DMS79 (cell line): ENCODE results near the gene TGFB2.

Experiments used
- DNase-seq: peaks from one replicate; lab custom pipeline; 2025; lab: John Stamatoyannopoulos, UW

The TGFB2 gene

GRCh38 chr1:218462587-218462986 lies 117.5 kb downstream of the TGFB2 start:
- no peak for DNase-seq

GRCh38 chr1:218463194-218464156 lies 118.3 kb downstream of the TGFB2 start:
- no peak for DNase-seq

GRCh38 chr1:218464871-218465270 lies 119.7 kb downstream of the TGFB2 start:
- no peak for DNase-seq

- DNase-seq = no peak
These were observed 121.3 kb downstream of the TGFB2 start for GRCh38 chr1:218466341-218467010.

DNA sequence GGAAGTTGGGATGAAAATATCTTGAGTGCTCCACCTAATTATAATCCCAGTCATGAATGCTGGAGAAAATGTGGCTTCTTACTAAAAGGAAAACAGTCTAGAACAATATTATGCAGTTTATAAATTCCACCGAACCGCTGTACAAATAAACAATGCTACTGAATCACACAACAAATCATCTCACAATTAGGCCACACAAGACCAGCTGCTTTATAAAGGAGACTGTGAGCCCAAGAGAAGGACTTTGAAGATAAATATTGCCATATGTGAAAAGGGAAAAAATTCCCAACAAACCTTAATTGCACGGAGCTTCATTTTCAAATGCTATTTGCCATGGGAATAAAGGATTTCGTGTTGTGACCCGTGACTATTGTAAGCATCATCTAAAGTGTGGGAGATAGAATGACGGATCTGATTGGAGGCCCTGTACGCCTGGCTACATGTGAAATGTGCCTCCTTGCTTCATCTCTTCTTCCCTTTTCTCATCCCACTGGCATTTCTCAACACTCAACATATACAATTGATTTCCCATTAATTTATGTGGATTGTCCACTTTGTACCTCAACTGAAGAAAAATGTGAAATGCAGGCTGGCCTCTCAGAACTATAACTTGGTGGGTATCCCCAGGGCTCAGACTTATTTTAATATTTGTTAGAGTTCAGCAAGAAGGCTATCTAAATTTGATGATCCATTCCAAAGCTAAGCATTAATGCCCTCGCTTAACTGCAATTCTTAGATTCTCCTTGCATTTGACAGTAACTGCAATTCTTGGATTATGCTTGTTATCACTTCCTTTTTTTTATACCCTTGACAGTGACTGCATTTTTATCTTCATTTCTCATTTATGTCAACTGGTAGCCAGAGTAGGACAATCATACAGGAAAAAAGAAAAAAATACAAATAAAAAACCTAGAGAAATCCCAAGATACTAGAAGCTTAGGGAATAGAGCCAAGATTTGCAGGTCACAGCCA lies 122.3 kb downstream of the TGFB2 start:
- DNase-seq = no peak

DNA sequence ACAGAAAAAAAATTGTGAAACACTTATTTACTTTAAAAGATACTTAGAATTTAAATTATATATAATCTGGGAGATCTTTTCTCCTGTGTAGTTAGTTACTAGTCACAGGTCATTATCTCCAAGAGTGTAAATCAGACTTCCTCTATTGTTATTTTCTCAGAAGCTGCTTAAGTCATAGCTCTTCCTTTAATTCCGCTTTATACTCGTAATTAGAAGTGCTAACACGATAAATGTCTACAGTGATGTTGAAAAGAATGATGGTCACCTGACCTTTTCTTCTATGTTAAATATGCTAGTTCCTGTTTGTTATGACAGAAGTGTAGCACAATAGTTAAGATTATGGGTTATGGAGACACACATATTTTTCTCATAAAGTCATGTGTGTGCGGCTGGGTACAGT lies 123.6 kb downstream of the TGFB2 start:
- DNase-seq = no peak

GRCh38 chr1:218472885-218473284 lies 127.7 kb downstream of the TGFB2 start:
- DNase-seq = no peak

- no peak for DNase-seq
These were observed 128.4 kb downstream of the TGFB2 start for GRCh38 chr1:218473522-218473921.

GRCh38 chr1:218474128-218474527 lies 129.0 kb downstream of the TGFB2 start:
- DNase-seq = no peak

GRCh38 chr1:218475275-218475674 lies 130.1 kb downstream of the TGFB2 start:
- DNase-seq = no peak

DNA sequence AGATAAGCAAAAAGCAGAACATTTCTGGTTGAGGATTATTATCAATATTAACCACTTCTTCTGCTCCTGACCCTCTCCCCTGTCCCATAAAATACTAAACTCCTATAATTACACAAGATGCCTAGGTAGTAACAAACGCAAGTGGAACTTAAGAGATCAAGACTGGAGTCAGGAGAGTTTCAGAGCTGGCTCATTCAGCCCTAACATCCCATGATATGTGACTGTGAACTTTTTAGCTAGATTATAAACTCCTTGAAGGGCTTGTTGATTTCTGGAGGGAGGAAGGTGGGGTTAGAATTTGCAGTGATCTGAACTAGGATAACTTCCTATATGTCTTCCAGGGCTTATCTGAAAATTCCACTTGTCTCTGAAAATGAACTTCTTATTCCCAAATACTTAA lies 130.6 kb downstream of the TGFB2 start:
- DNase-seq = no peak

GRCh38 chr1:218476385-218476784 lies 131.2 kb downstream of the TGFB2 start:
- DNase-seq = no peak

DNA sequence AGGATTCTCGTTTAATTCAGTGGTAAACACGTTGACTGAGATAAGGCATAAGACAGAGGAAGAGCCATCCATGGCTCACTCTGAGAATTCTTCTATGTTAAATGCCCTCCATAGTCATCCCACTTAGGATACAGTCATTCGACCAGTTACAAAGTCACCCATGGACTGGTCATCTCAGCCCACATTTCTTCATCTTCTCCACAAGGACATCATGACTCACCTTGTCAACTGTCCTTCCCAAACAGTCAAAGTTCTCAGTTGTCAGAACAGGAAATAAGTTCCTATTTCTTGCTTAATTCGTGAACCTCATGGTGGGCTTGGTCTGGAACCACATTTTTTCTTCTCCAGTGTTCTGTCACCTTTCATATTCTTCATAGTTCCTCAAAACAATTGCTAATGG lies 133.2 kb downstream of the TGFB2 start:
- DNase-seq = no peak

DNA sequence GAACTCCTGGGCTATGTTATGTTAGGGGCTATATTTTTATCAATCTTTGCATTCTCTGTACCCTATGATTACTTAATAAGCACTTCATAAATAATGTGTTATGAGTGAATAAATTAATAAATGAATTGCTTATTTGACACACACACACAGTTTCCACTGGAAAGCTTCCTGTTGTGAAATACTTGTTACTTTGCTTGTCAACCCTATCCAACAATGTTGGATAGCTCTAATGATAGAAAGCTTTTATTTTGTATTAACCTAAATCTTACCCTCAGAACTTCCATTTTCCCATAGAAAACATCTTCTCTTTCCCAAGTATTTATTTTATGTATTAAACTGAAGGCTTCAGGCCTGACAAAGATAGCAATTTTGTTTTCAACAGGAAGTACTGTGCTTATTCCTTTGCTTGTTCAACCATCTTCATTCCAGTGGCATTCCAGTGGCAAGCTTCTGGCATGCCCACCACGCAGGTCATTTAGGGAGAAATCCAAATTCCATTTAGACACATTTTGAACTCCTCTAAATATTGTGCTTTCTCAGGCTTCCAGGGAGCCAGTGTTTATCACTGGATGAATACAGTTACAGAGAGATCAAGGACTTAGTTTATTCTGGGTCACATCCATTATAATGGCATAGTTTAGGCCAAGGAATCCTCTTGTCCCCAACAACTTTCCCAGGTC lies 134.4 kb downstream of the TGFB2 start:
- DNase-seq = no peak

DNA sequence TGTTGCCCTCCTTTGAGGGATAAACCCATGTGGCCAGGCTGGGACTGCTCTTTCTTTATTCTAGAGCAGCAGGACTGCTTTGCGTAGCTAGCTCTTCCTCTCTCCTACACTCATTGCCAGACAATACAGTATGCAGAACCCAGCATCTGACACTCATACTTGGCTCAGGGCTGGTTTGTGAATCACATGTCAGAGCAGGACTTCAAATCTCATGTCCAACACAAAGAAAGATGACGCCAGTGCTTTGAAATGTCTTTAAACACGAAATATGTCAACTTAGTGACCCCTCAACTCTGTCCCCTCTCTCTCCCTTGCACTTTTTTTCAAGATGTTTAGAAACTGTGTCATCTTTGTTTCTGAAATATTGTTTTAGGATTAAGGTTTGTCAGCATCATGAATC lies 135.0 kb downstream of the TGFB2 start:
- DNase-seq = no peak

DNA sequence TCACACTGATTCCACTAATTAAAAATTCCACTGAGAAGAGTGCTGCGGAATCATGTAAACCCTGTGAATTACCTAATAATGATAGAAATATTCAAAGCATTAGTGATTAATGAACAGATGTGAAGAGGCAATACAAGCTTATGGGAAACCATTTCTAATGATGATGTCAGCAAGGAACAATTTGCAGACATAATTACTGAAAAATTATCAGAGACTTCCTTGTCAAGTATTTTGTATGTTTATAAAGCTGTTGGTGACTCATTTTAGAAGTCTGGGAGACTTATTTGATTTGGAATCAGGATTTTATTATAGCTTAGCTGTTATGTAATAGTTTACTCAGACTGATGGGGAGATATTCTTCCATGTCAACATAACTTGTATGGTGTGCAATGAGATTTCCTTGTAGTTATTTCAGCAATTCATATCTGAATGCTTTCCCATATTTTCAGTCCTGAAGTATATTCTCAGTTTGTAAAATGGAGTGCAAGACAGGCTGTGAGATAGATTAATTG lies 135.5 kb downstream of the TGFB2 start:
- no peak for DNase-seq

DNA sequence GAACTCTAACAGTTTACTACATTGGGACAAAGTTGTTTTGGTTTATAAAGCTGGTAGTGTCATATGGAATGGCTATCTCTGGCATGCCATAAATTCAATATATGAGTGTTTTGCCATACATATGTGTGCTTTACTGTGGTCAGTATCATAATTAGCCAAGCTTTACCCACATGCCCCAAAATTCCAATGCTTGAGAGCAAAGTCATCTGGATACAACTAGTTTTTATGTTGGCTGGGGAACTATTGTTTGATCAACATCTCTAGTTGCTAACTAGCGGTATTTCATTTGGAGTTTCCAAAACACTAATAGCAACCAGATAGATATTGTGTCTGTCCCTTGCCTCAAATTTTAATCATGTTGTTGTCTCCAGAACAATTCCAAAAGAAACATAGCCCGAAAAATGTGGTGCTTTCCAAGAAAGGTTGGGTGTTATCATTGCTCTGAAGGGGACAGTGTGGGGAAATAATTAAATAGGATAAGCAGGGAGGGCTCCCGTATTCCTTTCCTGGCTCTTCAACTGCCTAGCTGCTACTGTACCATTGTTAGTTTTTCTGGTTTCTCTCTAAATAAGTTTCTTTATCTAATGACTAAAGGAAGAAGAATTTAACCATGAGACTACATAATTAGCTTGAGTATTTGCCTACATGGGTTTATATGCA lies 136.1 kb downstream of the TGFB2 start:
- DNase-seq = no peak

- DNase-seq = no peak
These were observed 137.5 kb downstream of the TGFB2 start for GRCh38 chr1:218482683-218483082.

DNA sequence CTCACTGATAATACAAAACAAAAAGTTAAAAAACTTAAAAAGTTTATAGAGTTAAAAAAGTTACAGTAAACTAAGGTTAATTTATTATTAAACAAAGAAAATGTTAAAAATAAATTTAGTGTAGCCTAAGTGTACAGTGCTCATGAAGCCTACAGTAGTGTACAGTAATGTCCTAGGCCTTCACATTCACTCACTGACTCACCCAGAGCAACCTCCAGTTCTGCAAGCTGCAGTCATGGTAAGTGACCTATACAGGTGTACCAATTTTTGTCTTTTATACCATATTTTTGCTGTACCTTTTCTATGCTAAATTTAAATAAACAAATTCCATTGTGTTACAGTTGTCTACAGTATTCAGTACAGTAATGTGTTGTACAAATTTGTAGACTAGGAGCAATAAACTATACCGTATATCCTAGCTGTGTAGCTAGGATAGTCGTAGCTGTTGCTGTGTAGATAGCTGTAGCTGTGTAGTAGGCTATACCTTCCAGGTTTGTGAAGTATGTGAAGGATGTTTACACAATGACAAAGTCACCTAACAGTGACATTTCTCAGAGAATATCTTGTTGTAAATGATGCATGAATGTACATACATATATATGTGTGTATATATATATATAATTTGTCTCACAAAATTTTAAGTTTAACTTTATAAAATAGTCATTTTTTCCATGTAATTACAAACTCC lies 140.2 kb downstream of the TGFB2 start:
- no peak for DNase-seq

DNA sequence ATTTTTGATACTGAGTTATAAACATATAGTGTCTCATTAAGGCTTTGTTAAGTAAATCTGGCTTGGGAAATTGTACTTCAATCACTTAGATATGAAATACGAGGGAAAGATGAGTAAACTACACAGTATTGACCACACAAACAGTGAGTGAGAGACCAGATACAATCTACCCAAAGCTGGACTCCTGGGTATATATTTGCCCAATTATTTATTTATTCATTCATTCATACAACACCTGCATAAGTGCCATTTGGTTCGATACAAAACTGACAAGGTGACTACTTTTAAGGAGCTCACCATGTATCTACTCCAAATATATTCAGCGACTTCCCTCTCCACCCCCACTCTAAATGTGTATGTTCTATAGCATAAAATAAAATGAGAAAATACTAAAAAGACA lies 143.4 kb downstream of the TGFB2 start:
- DNase-seq = no peak
